Measurements from ENCODE around the gene UPK1A.
"Not testable (repeated sequence)": the region's sequence is repeated elsewhere in the genome, so short reads cannot be mapped to it uniquely, and the experiment has no call there.

The UPK1A gene

GRCh38 chr19:35650581-35650980 is 15.7 kb upstream of the UPK1A start:
- TF ChIP-seq CTCF (IDR thresholded peaks at IDR 0.05; ENCODE audit: low read depth, low read length, missing control alignments): no peak
- DNase-seq (ENCODE audit: extremely low read depth, low read depth): no peak
- no peak overlapping the region for H3K4me3 ChIP-seq (replicated peaks; ENCODE audit: low read depth, low read length)

- H3K4me3 ChIP-seq (replicated peaks; ENCODE audit: low read depth, low read length); DNase-seq (ENCODE audit: extremely low read depth, low read depth): not testable (repeated sequence)
Observed at GRCh38 chr19:35654828-35655227, 11.5 kb upstream of the UPK1A start.

DNA sequence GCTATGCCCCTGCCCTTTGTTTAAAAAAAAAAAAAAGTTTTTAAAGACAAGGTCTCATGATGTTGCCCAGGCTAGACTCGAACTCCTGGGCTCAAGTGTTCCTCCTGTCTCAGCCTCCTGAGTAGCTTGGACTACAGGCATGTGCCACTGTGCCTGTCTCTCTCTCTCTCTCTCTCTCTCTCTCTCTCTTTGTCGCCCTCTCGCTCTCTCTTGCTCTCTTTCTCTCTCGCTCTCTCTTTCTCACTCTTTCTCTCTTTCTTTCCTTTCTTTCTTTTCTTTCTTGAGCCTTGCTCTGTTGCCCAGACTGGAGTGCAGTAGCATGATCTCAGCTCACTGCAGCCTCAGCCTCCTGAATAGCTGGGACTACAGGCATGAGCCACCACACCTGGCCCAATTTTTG is 10.7 kb upstream of the UPK1A start:
- no peak for TF ChIP-seq CTCF (IDR thresholded peaks at IDR 0.05; ENCODE audit: low read depth, low read length, missing control alignments)
- DNase-seq (ENCODE audit: extremely low read depth, low read depth): no peak
- no peak overlapping the region for H3K4me3 ChIP-seq (replicated peaks; ENCODE audit: low read depth, low read length)

- TF ChIP-seq CTCF (IDR thresholded peaks at IDR 0.05; ENCODE audit: low read depth, low read length, missing control alignments): no peak
- H3K4me3 ChIP-seq (replicated peaks; ENCODE audit: low read depth, low read length): no peak overlapping the region
- no peak for DNase-seq (ENCODE audit: extremely low read depth, low read depth)
Observed at GRCh38 chr19:35656700-35657099, 9.6 kb upstream of the UPK1A start.

- no peak for DNase-seq (ENCODE audit: extremely low read depth, low read depth)
- TF ChIP-seq CTCF (IDR thresholded peaks at IDR 0.05; ENCODE audit: low read depth, low read length, missing control alignments): no peak
- no peak overlapping the region for H3K4me3 ChIP-seq (replicated peaks; ENCODE audit: low read depth, low read length)
Observed at GRCh38 chr19:35657904-35658700, 8.2 kb upstream of the UPK1A start.

- TF ChIP-seq CTCF (IDR thresholded peaks at IDR 0.05; ENCODE audit: low read depth, low read length, missing control alignments): no peak
- no peak for DNase-seq (ENCODE audit: extremely low read depth, low read depth)
- H3K4me3 ChIP-seq (replicated peaks; ENCODE audit: low read depth, low read length): no peak overlapping the region
Observed at GRCh38 chr19:35661995-35662340, 4.3 kb upstream of the UPK1A start.

DNA sequence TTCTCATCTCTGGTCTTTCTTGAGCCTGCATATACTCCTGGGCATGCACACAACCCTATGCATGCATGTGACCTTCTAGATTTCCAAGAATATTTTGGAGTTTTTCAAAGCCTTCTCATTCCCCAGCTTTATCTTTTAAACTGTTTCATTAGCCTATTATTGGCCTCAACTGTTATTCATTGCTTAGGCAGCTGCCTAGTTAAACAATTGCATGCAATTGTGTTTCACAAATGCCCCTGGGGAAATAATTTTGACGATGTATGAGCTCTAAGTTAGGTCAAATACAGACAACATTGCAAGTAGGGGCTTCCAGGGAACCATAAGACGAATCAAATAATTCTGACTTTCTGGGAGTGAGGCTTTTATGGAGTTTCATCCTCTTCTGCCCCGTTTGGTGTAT is 2.3 kb upstream of the UPK1A start:
- no peak for TF ChIP-seq CTCF (IDR thresholded peaks at IDR 0.05; ENCODE audit: low read depth, low read length, missing control alignments)

More for the DNA sequence above, 2.3 kb upstream of the UPK1A start:
- DNase-seq (ENCODE audit: extremely low read depth, low read depth): no peak
- H3K4me3 ChIP-seq (replicated peaks; ENCODE audit: low read depth, low read length): no peak overlapping the region
